HG03139 (cell line): Measurements from ENCODE around the gene ZNF593OS.

Experiments used
- ATAC-seq: cut with Tn5 transposase; IDR thresholded peaks from one replicate; pipeline ENCODE4 v1.9.1; 2021; ENCODE audit not compliant: unreplicated experiment

The ZNF593OS gene

GRCh38 chr1:26160527-26161414, 10.9 kb downstream of the ZNF593OS start:
- ATAC-seq, result no peak

- no peak for ATAC-seq
Measured at GRCh38 chr1:26159743-26160039, 11.9 kb downstream of the ZNF593OS start.

GRCh38 chr1:26158908-26159742, 12.5 kb downstream of the ZNF593OS start, which contains the start of gene FAM110D:
FAM110D (plus strand) TSS chr1:26159079; CDS start chr1:26161292, 2,213 bp downstream.
- ATAC-seq, result no peak

GRCh38 chr1:26158271-26158907, 13.2 kb downstream of the ZNF593OS start:
- no peak for ATAC-seq

GRCh38 chr1:26156285-26157038, 15.2 kb downstream of the ZNF593OS start:
- no peak for ATAC-seq

GRCh38 chr1:26155370-26156284, 16.0 kb downstream of the ZNF593OS start:
- no peak for ATAC-seq

- no peak for ATAC-seq
Measured at GRCh38 chr1:26154750-26155149, 16.9 kb downstream of the ZNF593OS start.

- ATAC-seq, result no peak
Measured at GRCh38 chr1:26153966-26154532, 17.6 kb downstream of the ZNF593OS start.

GRCh38 chr1:26148887-26149286, 22.7 kb downstream of the ZNF593OS start:
- ATAC-seq, result no peak

- ATAC-seq, result no peak
Measured at GRCh38 chr1:26145960-26146294, 25.7 kb downstream of the ZNF593OS start.

GRCh38 chr1:26145041-26145959, 26.3 kb downstream of the ZNF593OS start:
- ATAC-seq, result no peak

- no peak for ATAC-seq
Measured at GRCh38 chr1:26142159-26142558, 29.5 kb downstream of the ZNF593OS start.

- ATAC-seq, result no peak
Measured at GRCh38 chr1:26138974-26139558, 32.6 kb downstream of the ZNF593OS start.

GRCh38 chr1:26134466-26134865, 37.2 kb downstream of the ZNF593OS start:
- no peak for ATAC-seq

GRCh38 chr1:26132834-26133167, 38.8 kb downstream of the ZNF593OS start:
- no peak for ATAC-seq

GRCh38 chr1:26132128-26132833, 39.4 kb downstream of the ZNF593OS start:
- no peak for ATAC-seq

- ATAC-seq, result no peak
Measured at GRCh38 chr1:26130695-26131094, 40.9 kb downstream of the ZNF593OS start.

GRCh38 chr1:26129778-26130177, 41.9 kb downstream of the ZNF593OS start:
- no peak for ATAC-seq
